Measurements from ENCODE around the gene RPP40. TPM values are rescaled to one million over a fixed set of nuclear protein-coding genes. Genes with fewer than 3 reads are reported as not detected.
"Not testable (repeated sequence)": the region's sequence is repeated elsewhere in the genome, so short reads cannot be mapped to it uniquely, and the experiment has no call there.

Gene RPP40
- total RNA-seq, 1 experiment from 2014 or later: 24.7 TPM

DNA sequence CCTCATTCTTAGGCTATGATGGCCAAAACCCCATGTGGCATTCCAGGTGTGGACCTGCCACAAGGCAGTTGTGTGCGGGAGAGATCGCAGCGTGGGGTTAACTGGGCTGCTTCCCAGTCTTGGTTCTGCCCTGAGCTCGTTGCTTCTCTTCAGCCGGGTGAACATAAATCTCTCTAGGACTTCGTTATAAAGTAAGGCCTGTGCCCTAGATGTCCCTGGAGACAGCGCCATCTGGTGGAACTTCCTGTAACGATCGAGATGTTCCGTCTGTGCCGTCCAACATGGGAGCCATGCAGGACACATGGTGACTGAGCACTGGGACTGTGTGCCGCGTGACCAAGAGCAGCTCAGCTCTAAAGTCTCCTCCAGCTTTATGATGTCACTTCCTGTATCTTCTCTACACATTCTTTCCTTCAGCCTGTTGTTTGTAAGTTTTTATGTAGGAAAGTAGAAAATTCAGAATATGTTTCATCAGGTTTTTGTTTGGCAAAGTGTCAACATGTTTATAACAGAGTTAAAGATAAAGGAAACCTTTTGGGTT lies 26.8 kb upstream of the RPP40 start:
- H3K4me3 ChIP-seq: no peak overlapping the region
- H3K27ac ChIP-seq: no peak overlapping the region; the same call in 1 of the 2 replicates
- H3K36me3 ChIP-seq: no peaks in the 10 kb centered on the region
- peak; percentile 70 to 88 for DNase-seq
- H3K9me3 ChIP-seq (replicated peaks): no peaks in the 10 kb centered on the region
- no peaks in the 10 kb centered on the region for H3K27me3 ChIP-seq
- peaks cover 10% of the 10 kb centered on the region; the same call in 1 of the 2 replicates for H3K4me1 ChIP-seq

DNA sequence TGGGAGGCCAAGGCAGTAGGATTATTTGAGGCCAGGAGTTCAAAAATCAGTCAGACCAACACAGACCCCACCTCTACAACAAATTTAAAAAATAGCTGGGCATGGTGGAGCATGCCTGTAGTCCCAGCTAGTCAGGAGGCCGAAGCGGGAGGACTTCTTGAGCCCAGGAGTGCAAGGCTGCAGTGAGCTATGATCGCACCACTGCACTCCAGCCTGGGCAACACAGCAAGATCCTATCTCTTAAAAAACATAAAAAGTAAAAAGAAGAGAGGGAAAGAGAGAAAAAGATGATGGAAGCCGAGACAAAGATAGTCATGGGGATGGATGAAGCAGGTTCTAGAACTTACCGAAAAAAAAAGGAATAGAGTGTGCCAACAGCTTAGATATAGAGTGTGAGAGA lies 25.8 kb upstream of the RPP40 start:
- H3K27me3 ChIP-seq: no peaks in the 10 kb centered on the region
- H3K4me3 ChIP-seq: no peak overlapping the region
- no peaks in the 10 kb centered on the region for H3K9me3 ChIP-seq (replicated peaks)
- peak overlapping the region; percentile 35 for H3K27ac ChIP-seq
- no peaks in the 10 kb centered on the region for H3K36me3 ChIP-seq
- H3K4me1 ChIP-seq: peaks cover 10% of the 10 kb centered on the region; the same call in 1 of the 2 replicates
- DNase-seq: no peak

DNA sequence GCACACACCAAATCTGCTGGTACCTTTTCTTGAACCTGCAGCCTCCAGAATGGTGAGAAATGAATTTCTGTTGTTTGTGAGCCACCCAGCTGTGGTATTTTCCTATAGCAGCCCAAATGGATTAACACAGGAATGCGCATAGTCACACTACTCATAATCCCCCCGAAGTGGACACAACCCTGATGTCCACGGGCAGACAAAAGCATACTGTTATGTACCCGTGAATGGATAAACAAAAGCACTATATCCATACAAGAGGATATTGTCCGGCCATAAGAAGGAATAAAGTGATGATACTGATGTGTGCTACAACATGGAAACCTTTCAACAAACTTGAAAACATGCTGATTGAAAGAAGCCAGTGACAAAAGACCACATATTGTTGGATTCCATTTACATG lies 25.1 kb upstream of the RPP40 start:
- Histone ChIP-seq H3K36me3 (no peaks in the 10 kb centered on the region), H3K27ac (peak overlapping the region; percentile 35), H3K4me3 (no peak overlapping the region), H3K27me3 (no peaks in the 10 kb centered on the region), H3K4me1 (peaks cover 10% of the 10 kb centered on the region; the same call in 1 of the 2 replicates), H3K9me3 (replicated peaks) (no peaks in the 10 kb centered on the region)
- peak; percentile 42 to 56 for DNase-seq

DNA sequence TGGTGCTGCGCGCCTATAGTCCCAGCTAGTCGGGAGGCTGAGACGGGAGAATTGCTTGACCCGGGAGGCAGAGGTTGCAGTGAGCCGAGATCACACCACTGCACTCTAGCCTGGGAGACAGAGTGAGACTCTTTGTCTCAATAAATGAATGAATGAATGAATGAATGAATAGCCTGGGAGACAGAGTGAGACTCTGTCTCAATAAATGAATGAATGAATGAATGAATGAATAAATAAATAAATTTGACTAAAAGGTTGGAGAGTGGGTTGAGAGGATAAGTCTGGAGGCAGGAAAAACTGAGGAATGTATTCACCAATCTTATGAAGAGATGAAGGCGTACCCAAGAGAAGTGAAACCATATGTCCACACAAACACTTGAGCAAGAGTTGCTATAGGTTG lies 24.5 kb upstream of the RPP40 start:
- Histone ChIP-seq H3K27me3 (no peaks in the 10 kb centered on the region), H3K4me3 (no peak overlapping the region), H3K4me1 (peaks cover 10% of the 10 kb centered on the region; the same call in 1 of the 2 replicates), H3K36me3 (no peaks in the 10 kb centered on the region), H3K9me3 (replicated peaks) (no peaks in the 10 kb centered on the region), H3K27ac (peak overlapping the region; percentile 35)
- no peak for DNase-seq

DNA sequence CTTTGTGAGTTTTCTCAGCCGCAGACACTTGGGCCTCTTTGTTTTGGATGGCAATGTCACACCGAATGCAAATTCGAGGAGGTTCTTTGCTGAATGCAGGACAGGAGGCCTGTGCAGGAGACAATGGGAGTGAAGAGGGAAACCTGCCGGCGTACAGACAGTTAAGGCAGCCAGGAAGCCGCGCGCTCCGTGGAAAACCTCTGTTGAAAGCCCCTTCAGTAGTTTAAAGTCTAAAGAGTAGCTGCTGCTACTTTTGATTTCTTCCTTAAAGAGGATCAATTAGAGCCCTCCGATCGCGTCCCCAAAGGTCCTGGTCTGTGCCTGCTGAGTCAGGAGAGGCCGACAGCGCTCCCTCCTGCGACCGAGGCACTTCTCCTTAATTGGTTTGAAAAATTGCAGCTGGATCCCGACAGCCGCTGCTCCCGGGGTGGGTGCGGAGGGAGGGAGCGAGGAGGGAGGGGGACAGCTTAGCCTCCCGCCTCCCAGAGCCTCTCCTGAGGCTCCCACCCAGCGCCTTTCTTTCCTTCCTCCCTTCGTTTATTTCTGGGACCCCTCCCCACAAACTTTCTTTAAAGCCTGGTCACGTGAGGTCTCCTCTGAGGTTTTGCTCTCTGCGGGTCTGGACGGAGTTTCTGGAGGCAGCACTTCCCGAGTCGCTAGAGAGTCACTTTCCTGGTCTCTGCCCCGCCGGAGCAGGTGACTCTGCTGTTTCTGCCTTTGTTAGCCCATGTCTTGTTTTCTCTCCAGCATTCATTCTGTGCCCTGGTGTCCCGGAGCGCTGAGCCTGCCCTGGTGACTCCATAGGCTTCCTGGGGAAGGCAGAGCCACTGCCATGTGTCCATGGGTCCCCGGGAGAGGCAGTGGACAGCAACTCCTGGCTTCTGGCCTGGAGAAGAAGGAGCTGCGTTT lies 22.3 kb upstream of the RPP40 start:
- H3K27me3 ChIP-seq: no peaks in the 10 kb centered on the region
- H3K4me3 ChIP-seq: peak overlapping the region; percentile 60
- H3K9me3 ChIP-seq (replicated peaks): no peaks in the 10 kb centered on the region
- peaks cover 8% of the 10 kb centered on the region; the same call in 1 of the 2 replicates for H3K4me1 ChIP-seq
- DNase-seq: peak; percentile 44 to 58
- H3K36me3 ChIP-seq: no peaks in the 10 kb centered on the region
- H3K27ac ChIP-seq: peak overlapping the region; percentile 74

DNA sequence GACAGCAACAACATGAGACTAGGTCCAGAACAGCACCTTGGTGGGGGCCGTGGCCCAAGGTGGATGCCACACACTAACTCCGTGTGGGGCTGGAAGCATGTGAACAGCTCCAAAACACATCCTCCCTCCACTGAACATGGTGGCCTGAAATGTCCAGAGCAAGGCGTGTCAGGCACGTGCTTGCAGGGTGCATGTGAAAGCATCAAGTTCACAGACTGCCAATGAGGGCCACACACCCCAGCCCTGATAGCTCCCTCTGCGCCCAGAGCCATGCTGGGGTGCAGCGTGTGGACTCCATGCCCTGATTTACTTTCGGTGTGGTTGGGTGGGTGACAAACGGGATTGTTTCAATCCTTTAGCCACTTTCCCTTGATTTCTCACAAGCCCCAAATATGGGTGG lies 20.1 kb upstream of the RPP40 start:
- Histone ChIP-seq H3K27ac (no peak overlapping the region), H3K36me3 (no peaks in the 10 kb centered on the region), H3K4me3 (no peak overlapping the region), H3K4me1 (peaks cover 3% of the 10 kb centered on the region; the same call in 1 of the 2 replicates), H3K27me3 (no peaks in the 10 kb centered on the region), H3K9me3 (replicated peaks) (no peaks in the 10 kb centered on the region)
- no peak for DNase-seq

DNA sequence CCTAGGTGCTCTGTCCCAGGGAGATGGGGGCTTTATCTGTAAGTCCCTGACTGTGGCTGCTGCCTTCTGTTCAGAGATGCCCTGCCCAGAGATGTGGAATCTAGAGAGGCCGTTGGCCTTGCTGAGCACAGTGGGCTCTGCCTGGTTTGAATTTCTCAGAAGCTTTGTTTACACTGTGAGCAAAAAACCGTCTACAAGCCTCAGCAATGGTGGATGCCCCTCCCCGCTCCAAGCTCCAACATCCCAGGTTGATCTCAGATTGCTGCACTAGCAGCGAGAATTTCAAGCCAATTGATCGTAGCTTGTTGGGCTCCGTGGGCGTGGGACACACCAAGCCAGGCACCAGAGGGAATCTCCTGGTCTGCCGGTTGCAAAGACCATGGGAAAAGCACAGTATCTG lies 16.3 kb upstream of the RPP40 start:
- no peak for DNase-seq
- H3K4me1 ChIP-seq: no peaks in the 10 kb centered on the region

DNA sequence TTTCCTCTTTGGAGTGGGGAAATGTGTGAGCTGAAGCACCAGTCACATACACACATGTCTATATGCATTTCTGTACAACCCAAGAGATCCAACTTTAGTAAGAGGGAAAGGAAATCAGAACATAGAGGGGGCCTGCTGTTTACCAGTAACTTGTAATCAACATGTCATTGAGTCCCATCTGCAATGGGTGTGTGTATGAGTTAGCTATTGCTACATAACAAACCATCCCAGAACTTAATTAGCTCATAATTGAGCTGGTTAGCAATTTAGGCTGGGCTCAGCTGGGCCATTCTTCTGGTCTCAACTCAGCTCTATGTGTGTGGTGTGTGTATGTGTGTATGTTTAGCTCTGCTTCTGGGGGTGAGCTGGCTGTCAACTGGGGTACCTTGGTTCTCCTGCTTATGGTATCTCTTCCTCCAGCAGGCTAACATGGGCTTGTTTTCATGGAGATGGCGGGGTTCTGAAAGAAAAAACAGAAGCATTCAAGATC lies 10.3 kb upstream of the RPP40 start:
- Histone ChIP-seq H3K27ac (no peak overlapping the region), H3K27me3 (no peaks in the 10 kb centered on the region), H3K4me1 (no peaks in the 10 kb centered on the region), H3K4me3 (no peak overlapping the region), H3K9me3 (replicated peaks) (no peaks in the 10 kb centered on the region), H3K36me3 (no peaks in the 10 kb centered on the region)
- DNase-seq: no peak

More for the DNA sequence above, 16.3 kb upstream of the RPP40 start:
- Histone ChIP-seq H3K36me3 (no peaks in the 10 kb centered on the region), H3K4me3 (no peak overlapping the region), H3K27ac (no peak overlapping the region), H3K9me3 (replicated peaks) (no peaks in the 10 kb centered on the region), H3K27me3 (no peaks in the 10 kb centered on the region)

DNA sequence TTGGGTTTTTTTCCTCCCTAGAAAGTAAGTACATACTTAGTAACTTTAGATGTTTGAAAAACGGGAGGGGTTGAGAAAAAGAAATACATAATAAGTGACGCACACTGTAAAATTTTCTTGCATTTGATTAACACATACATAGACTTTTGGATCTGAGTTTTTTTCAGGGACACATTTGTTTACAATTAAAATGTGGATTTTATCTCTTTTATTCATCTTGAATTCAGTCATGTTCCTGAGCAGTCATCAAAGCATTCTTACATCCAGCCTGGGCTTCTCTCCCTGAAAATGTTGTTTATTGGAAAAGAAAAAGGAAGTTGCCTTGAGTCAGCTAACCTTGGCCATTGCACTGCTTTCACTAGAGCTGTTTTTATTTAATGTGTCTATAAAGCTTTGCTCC lies 8.7 kb upstream of the RPP40 start:
- H3K27me3 ChIP-seq: no peaks in the 10 kb centered on the region
- no peak overlapping the region for H3K27ac ChIP-seq
- no peak overlapping the region for H3K4me3 ChIP-seq
- no peaks in the 10 kb centered on the region for H3K4me1 ChIP-seq
- H3K9me3 ChIP-seq (replicated peaks): no peaks in the 10 kb centered on the region
- no peaks in the 10 kb centered on the region for H3K36me3 ChIP-seq
- no peak for DNase-seq

DNA sequence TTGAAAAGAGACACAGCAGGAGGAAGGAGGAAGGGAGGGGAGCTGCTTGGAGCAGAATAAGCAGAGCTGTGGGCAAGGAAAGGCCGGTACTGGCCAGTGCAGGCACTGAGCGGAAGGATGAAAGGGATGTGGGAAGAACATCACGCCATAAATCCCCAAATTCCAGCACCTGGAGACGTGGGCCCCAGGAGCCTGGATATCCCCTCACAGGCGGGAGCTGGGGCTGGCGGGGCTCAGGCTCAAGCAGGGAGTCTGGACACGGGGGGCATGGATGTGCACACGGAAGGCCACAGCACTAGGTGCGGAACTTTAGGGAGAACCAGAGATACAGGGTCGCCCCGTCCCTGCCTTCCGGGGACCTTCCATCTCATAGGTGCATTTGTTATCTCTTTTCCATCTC lies 7.5 kb upstream of the RPP40 start:
- no peak overlapping the region for H3K27ac ChIP-seq
- no peaks in the 10 kb centered on the region for H3K9me3 ChIP-seq (replicated peaks)
- DNase-seq: no peak
- H3K4me1 ChIP-seq: no peaks in the 10 kb centered on the region
- no peak overlapping the region for H3K4me3 ChIP-seq
- H3K27me3 ChIP-seq: no peaks in the 10 kb centered on the region
- no peaks in the 10 kb centered on the region for H3K36me3 ChIP-seq

DNA sequence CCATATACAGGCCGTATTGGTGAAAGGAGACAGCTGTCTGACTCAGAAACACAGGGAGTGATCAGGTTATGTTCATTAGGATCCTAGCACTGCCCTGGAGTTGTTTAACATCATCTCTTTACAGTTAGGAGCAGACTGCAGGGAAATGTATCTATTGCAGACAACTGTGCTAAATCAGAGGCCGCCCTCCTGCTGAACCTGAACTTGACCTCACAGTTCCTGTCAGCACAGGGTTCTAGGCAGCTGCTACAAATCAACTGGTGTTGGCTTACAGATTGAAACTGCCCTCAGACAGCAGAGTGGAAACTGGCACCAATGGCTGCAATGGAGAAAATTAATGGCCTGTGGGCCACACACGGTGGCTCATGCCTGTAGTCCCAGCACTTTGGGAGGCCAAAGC lies 3.7 kb upstream of the RPP40 start:
- Histone ChIP-seq H3K27ac (0 out of 2 replicates have a peak overlapping the region, but pooled peaks have one; percentile 22), H3K4me3 (no peak overlapping the region), H3K27me3 (no peaks in the 10 kb centered on the region), H3K36me3 (no peaks in the 10 kb centered on the region), H3K4me1 (no peaks in the 10 kb centered on the region), H3K9me3 (replicated peaks) (no peaks in the 10 kb centered on the region)
- DNase-seq: peak; percentile 70 to 83

DNA sequence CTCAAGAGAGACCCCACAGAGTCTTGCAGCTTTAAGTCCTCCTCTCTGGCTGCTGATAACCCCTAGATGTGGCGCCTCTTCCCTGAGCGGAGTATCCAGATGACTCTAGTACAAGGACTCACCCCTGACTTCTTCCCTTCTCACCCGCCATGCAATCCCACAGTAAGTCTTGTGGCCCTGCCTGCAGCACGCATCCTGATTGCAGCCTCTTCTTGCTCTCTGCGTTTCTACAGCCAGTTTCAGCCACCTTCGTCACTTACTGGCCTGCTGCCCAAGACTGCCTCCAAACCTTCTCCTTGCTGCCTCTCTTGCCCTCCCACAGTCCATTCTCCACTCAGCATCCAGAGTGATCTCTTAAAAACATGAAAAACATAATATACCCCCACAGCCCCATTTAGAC lies 2.4 kb upstream of the RPP40 start:
- H3K4me1 ChIP-seq: no peaks in the 10 kb centered on the region
- no peak overlapping the region for H3K4me3 ChIP-seq
- H3K27ac ChIP-seq: no peak overlapping the region
- H3K9me3 ChIP-seq (replicated peaks): no peaks in the 10 kb centered on the region
- H3K27me3 ChIP-seq: no peaks in the 10 kb centered on the region
- H3K36me3 ChIP-seq: no peaks in the 10 kb centered on the region
- DNase-seq: no peak

DNA sequence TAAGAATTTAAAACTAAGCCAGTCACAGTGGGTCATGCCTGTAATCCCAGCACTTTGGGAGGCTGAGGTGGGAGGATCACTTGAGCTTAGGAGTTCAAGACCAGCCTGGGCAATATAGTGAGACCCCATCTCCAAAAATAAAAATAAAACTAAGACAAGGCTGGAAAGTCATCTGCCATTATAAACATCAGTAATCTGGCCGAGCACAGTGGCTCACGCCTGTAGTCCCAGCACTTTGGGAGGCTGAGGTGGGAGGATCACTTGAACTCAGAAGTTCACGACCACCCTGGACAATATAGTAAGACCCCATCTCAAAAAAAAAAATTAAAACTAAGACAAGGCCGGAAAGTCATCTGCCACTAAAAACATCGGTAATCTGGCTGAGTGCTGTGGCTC lies 1.2 kb upstream of the RPP40 start:
- not testable (repeated sequence) for H3K36me3 ChIP-seq; H3K27me3 ChIP-seq; DNase-seq; H3K4me1 ChIP-seq; H3K9me3 ChIP-seq (replicated peaks); H3K4me3 ChIP-seq; H3K27ac ChIP-seq

DNA sequence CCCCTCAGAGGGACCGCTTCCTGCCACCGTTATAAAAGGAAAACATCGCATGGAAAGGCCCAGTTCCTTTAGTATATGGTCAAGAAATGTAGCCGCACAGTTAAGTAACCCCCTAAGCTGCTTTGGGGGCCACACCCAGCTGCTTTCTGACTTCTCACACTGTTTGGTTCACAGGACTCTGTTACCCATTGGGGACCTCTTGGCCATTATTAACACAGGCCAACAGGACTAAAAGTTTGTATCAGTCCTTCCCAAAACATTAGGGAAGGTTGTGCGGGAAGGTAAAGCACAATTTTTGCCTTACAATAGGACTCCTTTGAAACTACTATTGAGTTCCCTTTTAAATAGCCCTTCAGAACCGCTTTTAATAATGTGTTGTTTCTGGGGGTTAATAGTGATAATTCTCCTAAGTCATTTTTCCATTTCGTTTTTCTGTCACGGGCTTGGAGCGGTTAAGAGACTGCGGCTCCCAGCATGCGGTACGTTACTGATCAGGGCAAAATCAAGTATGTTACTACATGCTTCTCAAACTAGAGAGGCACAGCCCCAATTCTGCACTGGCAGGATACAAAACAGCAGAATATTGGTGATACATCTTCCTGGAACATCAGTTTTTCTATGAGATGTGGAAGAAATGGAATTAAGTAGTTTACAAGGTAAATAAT lies 668 bp upstream of the RPP40 start:
- H3K27ac ChIP-seq: peak overlapping the region; percentile 83
- H3K27me3 ChIP-seq: no peaks in the 10 kb centered on the region
- H3K4me3 ChIP-seq: peak overlapping the region; percentile 77
- peaks cover 4% of the 10 kb centered on the region; the same call in 1 of the 2 replicates for H3K36me3 ChIP-seq
- no peaks in the 10 kb centered on the region for H3K9me3 ChIP-seq (replicated peaks)
- H3K4me1 ChIP-seq: no peaks in the 10 kb centered on the region
- DNase-seq: peak in 1 of 2 experiments; percentile 4

DNA sequence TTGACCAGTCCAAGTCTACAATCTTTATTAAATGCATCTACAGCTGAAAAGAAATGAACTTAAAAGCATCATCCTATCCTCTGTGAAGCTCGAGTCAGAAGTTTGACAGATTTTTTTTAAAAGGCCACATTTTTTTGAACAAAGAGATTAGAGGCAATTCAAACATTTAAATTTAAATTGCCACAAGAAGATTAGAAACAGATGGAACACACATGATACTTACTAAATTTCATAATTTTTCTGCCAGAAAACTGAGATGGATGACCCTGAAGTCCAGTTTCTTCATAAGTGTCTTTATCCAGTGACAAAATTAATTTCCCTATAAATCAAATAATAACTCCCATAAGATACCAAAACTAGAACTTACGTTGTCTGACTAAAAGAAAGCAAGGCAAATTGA lies 4.3 kb downstream of the RPP40 start:
- no peaks in the 10 kb centered on the region for H3K9me3 ChIP-seq (replicated peaks)
- DNase-seq: no peak
- H3K4me3 ChIP-seq: no peak overlapping the region
- H3K27ac ChIP-seq: no peak overlapping the region
- H3K27me3 ChIP-seq: no peaks in the 10 kb centered on the region
- H3K36me3 ChIP-seq: peaks cover 10% of the 10 kb centered on the region; the same call in 1 of the 2 replicates
- no peaks in the 10 kb centered on the region for H3K4me1 ChIP-seq
